HG02884 (cell line): ENCODE data around the gene DACT1.
A peak's percentile ranks its signal among the peaks of the same experiment; 100 is the strongest.
"Not testable (repeated sequence)": the region's sequence is repeated elsewhere in the genome, so short reads cannot be mapped to it uniquely, and the experiment has no call there.

ENCODE experiments used
- ATAC-seq: cut with Tn5 transposase; IDR thresholded peaks from one replicate; pipeline ENCODE4 v1.9.1; 2021; ENCODE audit warnings: mild to moderate bottlenecking, moderate library complexity; ENCODE audit not compliant: unreplicated experiment

The DACT1 gene, protein sequence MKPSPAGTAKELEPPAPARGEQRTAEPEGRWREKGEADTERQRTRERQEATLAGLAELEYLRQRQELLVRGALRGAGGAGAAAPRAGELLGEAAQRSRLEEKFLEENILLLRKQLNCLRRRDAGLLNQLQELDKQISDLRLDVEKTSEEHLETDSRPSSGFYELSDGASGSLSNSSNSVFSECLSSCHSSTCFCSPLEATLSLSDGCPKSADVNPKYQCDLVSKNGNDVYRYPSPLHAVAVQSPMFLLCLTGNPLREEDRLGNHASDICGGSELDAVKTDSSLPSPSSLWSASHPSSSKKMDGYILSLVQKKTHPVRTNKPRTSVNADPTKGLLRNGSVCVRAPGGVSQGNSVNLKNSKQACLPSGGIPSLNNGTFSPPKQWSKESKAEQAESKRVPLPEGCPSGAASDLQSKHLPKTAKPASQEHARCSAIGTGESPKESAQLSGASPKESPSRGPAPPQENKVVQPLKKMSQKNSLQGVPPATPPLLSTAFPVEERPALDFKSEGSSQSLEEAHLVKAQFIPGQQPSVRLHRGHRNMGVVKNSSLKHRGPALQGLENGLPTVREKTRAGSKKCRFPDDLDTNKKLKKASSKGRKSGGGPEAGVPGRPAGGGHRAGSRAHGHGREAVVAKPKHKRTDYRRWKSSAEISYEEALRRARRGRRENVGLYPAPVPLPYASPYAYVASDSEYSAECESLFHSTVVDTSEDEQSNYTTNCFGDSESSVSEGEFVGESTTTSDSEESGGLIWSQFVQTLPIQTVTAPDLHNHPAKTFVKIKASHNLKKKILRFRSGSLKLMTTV

DNA sequence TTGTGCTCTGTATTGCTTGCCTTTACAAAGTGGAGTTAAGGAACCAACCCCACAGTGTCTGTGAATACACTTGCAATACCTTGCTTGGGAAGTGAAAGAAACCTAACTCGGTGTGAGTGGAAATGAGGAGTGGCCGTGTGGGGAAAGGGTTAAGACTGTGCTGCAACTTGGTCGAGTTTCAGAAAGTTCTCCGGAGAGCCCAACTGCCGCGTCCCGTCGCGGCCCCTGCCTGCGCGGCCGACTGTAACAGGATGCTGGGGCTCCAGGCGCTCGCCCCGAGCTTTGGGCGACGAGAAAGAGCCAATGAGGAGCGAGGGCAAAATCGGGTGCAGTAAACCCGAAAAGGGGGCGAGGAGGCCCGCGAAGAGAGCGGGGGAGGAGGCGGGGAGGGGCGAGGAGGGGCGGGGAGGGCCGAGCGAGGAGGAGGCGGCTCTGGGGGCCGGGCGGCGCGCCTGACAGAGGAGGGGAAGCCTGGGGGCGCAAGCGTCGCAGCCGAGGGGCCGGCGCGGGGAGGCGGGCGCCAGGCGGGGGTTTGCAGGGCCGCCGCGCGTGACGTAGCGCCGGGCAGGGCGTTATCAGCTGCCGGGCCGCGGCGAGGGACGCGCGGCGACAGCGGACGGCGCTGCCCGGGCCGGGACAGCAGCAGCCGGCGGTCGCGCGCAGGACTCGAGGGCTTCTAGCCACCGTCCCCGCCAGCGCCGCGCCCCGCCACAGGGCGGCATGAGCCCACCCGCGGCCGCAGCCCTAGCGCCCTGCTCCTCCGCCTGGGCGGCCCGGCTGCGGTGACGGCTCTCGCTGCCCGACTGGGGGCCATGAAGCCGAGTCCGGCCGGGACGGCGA lies at the start of gene DACT1:
Gene DACT1 (plus strand): TSS at position 572 of the 840 bp plus-strand sequence. CDS start 241 bp downstream, at position 813.
- peak; percentile 38 for ATAC-seq

DNA sequence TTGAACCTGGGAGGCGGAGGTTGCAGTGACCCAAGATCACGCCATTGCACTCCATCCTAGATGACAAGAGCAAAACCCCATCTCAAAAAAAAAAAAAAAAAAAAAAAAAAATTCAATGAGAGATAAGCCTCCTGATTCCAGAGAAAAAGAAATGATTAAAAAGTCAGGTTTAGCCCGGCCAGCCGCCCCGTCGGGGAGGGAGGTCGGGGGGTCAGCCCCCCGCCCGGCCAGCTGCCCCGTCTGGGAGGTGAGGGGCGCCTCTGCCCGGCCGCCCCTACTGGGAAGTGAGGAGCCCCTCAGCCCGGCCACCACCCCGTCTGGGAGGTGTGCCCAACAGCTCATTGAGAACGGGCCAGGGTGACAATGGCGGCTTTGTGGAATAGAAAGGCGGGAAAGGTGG lies 49.4 kb upstream of the DACT1 start:
- not testable (repeated sequence) for ATAC-seq

- no peak for ATAC-seq
Measured at GRCh38 chr14:58593977-58594376, 43.8 kb upstream of the DACT1 start.

GRCh38 chr14:58597041-58597440 lies 40.7 kb upstream of the DACT1 start:
- no peak for ATAC-seq

DNA sequence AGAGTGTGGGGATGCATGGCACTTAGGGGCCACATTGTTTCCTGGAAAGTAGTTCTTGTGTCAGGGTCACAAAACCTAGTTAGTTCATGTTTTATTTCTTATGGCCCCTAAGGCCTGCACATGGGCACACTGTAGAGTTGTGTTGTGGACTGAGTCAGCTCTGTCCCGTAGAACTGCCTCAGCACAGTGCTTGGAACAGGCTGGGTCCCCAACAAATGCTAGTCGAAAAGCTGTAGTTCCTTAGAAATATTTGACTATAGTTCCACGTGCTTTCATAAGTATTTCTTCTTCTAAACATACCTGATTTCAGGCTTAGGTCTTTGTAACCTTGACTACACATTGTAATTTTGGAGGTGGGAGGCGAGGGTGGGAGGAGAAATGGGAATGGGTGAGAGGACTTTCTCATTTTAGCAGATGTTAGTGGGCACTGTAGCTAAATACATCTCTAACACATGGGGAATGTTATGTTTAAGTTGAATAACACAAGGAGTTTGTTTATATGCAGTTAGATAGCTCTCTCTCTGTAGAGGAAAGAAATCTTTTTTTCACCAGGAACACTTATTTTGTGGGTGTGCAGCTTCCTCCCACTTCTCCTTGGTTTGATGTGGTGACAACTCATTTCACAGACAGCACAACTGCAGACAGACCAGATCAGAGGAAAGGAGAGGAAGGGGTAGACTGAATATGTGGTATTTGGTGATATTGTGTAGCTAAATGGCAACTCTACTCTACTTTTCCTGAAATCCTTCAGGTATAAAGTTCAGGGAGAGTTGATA lies 39.5 kb upstream of the DACT1 start:
- ATAC-seq = no peak

GRCh38 chr14:58598804-58599525 lies 38.8 kb upstream of the DACT1 start:
- no peak for ATAC-seq

DNA sequence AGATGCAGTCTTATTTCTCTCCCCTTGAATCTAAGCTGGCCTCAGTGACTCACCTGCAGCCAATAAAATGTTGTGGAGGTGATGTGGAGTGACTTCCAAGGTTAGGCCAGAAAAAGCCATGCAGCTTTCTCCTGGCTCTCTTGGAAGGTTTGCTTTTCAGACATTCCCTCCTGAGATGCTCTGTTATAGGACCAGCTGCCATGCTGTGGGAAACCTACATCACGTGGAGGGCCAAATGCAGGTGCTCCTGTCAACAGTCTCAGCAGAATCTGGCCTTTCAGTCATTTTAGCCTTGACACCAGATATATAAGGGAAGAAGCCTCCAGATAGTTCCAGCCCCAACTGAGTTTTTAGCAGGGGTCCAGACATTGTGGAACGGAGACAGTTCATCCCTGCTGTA lies 38.1 kb upstream of the DACT1 start:
- ATAC-seq = no peak

- ATAC-seq = no peak
Measured at GRCh38 chr14:58605465-58605864, 32.3 kb upstream of the DACT1 start.

- ATAC-seq = no peak
Measured at GRCh38 chr14:58607131-58607951, 30.4 kb upstream of the DACT1 start.

- ATAC-seq = no peak
Measured at GRCh38 chr14:58607952-58608317, 29.8 kb upstream of the DACT1 start.

DNA sequence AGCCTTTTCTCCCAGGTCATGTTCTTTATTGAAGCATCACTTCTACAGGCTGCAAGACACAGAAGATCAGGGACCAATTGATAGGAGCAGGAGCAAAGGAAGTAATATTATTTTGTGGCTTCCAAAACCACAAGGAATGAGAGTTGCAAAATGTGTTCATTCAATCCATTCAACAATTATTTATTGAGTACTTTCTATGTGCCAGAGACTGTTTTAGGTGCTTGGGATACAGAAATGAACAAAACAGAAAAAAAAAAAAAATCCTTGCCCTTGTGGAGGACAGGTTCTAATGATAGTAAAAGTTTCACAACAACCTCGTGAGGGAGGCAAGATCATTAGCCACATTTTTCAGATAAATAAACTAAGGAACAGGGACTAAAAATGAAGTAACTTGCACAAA lies 20.1 kb upstream of the DACT1 start:
- ATAC-seq = no peak

DNA sequence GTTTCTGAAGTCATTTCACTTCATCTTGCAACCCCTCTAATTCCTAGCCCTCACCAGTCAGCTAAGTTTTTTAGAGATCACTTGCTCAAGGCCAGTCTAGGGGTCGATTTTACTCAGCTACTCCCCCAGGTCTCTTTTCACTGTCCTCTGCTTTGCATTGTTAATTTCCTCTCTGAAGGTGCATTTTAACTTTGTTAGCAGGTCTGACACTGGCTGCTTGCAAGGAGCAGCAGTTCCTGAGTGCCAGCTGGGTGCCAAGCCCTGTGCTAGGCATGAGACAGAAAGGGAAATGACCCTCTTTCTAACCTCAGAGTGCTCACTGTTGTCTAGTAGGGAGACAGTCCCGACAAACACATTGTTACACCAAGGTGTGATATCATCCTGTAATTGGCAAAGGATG lies 17.8 kb upstream of the DACT1 start:
- ATAC-seq = no peak

DNA sequence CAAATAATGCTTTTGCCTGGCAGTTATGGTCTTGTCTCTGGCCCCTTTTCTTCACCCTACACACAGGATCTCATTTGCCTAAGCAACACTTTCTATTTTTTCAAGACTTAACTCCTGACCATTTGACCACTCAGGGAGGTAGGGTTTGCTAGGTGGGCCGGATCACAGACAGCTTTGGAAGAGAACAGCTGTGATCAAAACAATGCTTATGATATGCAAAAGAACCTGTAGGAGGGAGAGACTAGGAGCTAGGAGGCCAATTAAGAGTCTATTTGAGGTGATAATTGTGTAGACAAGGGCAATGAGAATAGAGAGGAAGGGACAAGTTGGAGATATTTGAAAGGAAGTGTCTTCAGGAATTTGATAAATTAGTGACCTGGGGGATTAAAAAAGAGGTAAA lies 12.3 kb upstream of the DACT1 start:
- ATAC-seq = no peak

GRCh38 chr14:58626431-58626831 lies 11.3 kb upstream of the DACT1 start:
- no peak for ATAC-seq

DNA sequence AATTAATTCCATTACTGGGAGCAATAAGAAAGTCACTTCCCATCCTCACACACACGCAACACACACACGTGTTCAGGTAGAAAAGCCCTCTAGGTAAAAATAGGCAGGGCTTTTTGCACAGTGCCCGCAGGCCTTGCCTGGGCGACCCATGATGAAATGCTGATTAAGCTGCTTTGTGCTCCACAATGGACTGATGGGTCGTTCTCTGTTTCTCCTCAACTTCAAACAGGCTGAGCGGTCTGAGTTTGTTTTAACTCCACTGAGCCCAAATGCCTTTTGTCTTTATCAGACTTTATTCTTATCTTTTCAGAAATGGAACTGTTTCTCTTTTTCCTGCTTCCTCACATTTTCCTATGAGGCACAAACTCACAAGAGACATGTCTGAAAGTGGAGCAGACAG lies 9.4 kb upstream of the DACT1 start:
- ATAC-seq = no peak

GRCh38 chr14:58629281-58629680 lies 8.5 kb upstream of the DACT1 start:
- ATAC-seq = no peak

GRCh38 chr14:58631732-58632131 lies 6.0 kb upstream of the DACT1 start:
- ATAC-seq = no peak

DNA sequence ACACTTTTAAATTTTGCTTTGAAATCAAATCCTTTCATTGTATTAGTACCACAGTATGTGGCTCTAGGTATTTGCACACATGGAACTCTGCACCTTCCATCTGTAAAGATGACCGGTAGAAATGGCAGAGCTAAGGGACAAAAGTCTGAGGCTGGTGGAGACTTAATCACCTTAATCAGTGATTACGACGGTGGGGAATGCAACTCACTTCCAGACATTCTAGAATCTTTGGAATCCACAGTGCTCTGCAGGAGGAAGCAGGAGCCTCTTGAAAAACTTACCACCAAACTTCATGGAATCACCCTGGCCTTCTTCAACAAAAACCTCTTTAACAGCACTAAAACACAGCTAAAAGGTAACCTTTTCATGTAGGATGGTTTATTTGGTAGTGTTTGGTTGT lies 3.9 kb upstream of the DACT1 start:
- ATAC-seq = no peak
